K562 (cell line): ENCODE data around the gene TLK2. TPM values are rescaled to one million over a fixed set of nuclear protein-coding genes. Genes with fewer than 3 reads are reported as not detected.
A peak's percentile ranks its signal among the peaks of the same experiment; 100 is the strongest.

Experiments used
- ATAC-seq: fragments of 200-7000 bp; cut with Tn5 transposase; 3 replicates; pipeline ENCODE4 v1.9.1; 2020; ENCODE audit warnings: moderate library complexity
- BruUV-seq: library from RNA; stranded (reverse); fragments of 400-500 nt; replicated peaks from 2 replicates; lab custom pipeline; 2021; lab: Mats Ljungman, UMichigan
- CTCF ChIA-PET: fragments of 300-600 bp; formaldehyde crosslinking; extraction: SDS; loops from one replicate; lab custom pipeline; 2021; ENCODE audit warnings: low intra/inter-chr PET ratio; lab: Yijun Ruan, JAX
- POLR2A ChIA-PET: fragments of 300-600, 350-650 bp; sonication (Branson Sonifier 250); formaldehyde crosslinking; extraction: SDS; loops from one replicate; lab custom pipeline; 2021; ENCODE audit warnings: antibody characterized with exemption, inconsistent platforms; lab: Yijun Ruan, JAX
- DNase-seq, 4 experiments: peaks; one replicate each; pipeline versions ENCODE4 v3.0.0 to v3.0.0-alpha.2; 2011 to 2018; ENCODE audit warnings: low spot score in 3 of 4, mixed read lengths in 3 of 4; ENCODE audit errors: extremely low read depth in 1 of 4
- FAIRE-seq: peaks from 2 replicates; lab custom pipeline; 2011; peaks lifted over from hg19 to GRCh38; lab: Jason Lieb, UNC
- H2AFZ ChIP-seq: 2 replicates; pipeline ENCODE4 v1.6.0; 2011; ENCODE audit warnings: low read depth, low read length, control low read depth, inconsistent platforms
- H3K27ac ChIP-seq: fragments of 200-600 bp; 3 replicates; pipeline ENCODE4 v1.8.0; 2011; ENCODE audit warnings: low read depth, mild to moderate bottlenecking, control low read depth, inconsistent platforms, low read length, moderate library complexity, mixed read lengths; ENCODE audit errors: extremely low read depth
- H3K27me3 ChIP-seq, 2 experiments: fragments of 300-600 bp in 1 of 2; 2 replicates in 1 of 2; 3 replicates in 1 of 2; pipeline versions ENCODE4 v1.6.0 to v1.8.0; 2011; ENCODE audit warnings: inconsistent platforms in 2 of 2, low read length in 2 of 2, mild to moderate bottlenecking in 1 of 2, mixed read lengths in 1 of 2, moderate library complexity in 1 of 2; ENCODE audit not compliant: control insufficient read depth in 2 of 2, insufficient read depth in 2 of 2
- H3K36me3 ChIP-seq: fragments of 300-600 bp; 3 replicates; pipeline ENCODE4 v1.8.0; 2011; ENCODE audit warnings: mild to moderate bottlenecking, low read length, inconsistent platforms; ENCODE audit not compliant: control insufficient read depth, insufficient read depth
- H3K4me1 ChIP-seq, 2 experiments: fragments of 200-600 bp in 1 of 2; replicated peaks in 1 of 2; 2 replicates in 1 of 2; 3 replicates in 1 of 2; pipeline versions ENCODE4 v1.5.1 to v1.8.0; 2011; ENCODE audit warnings: inconsistent platforms in 2 of 2, low read length in 2 of 2, mild to moderate bottlenecking in 1 of 2, mixed read lengths in 1 of 2, moderate library complexity in 1 of 2; ENCODE audit not compliant: control insufficient read depth in 2 of 2, insufficient read depth in 2 of 2
- H3K4me2 ChIP-seq: 2 replicates; pipeline ENCODE4 v1.6.1; 2011; ENCODE audit warnings: low read length, control low read depth, inconsistent platforms, mixed read lengths; ENCODE audit not compliant: insufficient read depth
- H3K4me3 ChIP-seq: fragments of 200-600 bp; sonication (generic), shearing (Covaris generic); 2 replicates; pipeline ENCODE4 v1.5.1; 2016; ENCODE audit warnings: control low read depth, inconsistent platforms
- H3K79me2 ChIP-seq: fragments of 200-600 bp; 3 replicates; pipeline ENCODE4 v1.8.0; 2011; ENCODE audit warnings: low read length, inconsistent platforms; ENCODE audit not compliant: control insufficient read depth, insufficient read depth
- H3K9ac ChIP-seq, 2 experiments: 2 replicates each; pipeline versions ENCODE4 v1.6.0 to v1.6.1; 2011; ENCODE audit warnings: low read depth in 2 of 2, low read length in 2 of 2, control low read depth in 1 of 2, inconsistent platforms in 1 of 2, mild to moderate bottlenecking in 1 of 2, mixed read lengths in 1 of 2; ENCODE audit not compliant: insufficient read depth in 1 of 2
- H3K9me1 ChIP-seq: one replicate; pipeline ENCODE4 v1.6.0; 2011; ENCODE audit warnings: inconsistent platforms, mild to moderate bottlenecking, low read length, moderate library complexity; ENCODE audit not compliant: control insufficient read depth, insufficient read depth
- H3K9me3 ChIP-seq: replicated peaks from 2 replicates; pipeline ENCODE4 v1.5.1; 2011; ENCODE audit warnings: low read depth, low read length, inconsistent platforms; ENCODE audit not compliant: control insufficient read depth, insufficient read depth
- H4K20me1 ChIP-seq: replicated peaks from 2 replicates; pipeline ENCODE4 v1.6.1; 2011; ENCODE audit warnings: low read length, inconsistent platforms, mixed read lengths; ENCODE audit not compliant: control insufficient read depth, insufficient read depth
- BHLHE40 ChIP-seq: IDR thresholded peaks from 2 replicates; pipeline ENCODE4 v1.6.1; 2011; ENCODE audit warnings: low read length, improper control_type of control experiment
- ELF4 ChIP-seq: fragments of 450-650 bp; formaldehyde crosslinking; IDR thresholded peaks from 2 replicates; pipeline ENCODE4 v1.4.0; 2022; ENCODE audit warnings: missing genetic modification characterization
- MEIS2 ChIP-seq: fragments of 450-650 bp; IDR thresholded peaks from 2 replicates; pipeline ENCODE4 v1.6.1; 2014; ENCODE audit warnings: mild to moderate bottlenecking; ENCODE audit not compliant: partially characterized antibody
- NCOA6 ChIP-seq: fragments of 450-650 bp; IDR thresholded peaks from 2 replicates; pipeline ENCODE4 v1.6.1; 2017; ENCODE audit warnings: mild to moderate bottlenecking
- RAD51 ChIP-seq: fragments of 450-650 bp; IDR thresholded peaks from 2 replicates; pipeline ENCODE4 v1.7.1; 2016; ENCODE audit warnings: low read depth, mild to moderate bottlenecking, borderline replicate concordance
- RUNX1 ChIP-seq: sonication (generic); IDR thresholded peaks from 2 replicates; pipeline ENCODE4 v1.6.1; 2016; ENCODE audit warnings: antibody characterized with exemption, low read depth
- SMARCE1 ChIP-seq: fragments of 450-650 bp; IDR thresholded peaks from 2 replicates; pipeline ENCODE4 v1.7.1; 2016; ENCODE audit warnings: mild to moderate bottlenecking
- TCF3 ChIP-seq: sonication (generic); formaldehyde crosslinking; IDR thresholded peaks from 2 replicates; pipeline ENCODE4 v1.4.0; 2020; ENCODE audit warnings: mild to moderate bottlenecking, missing genetic modification reagents
- ZC3H4 ChIP-seq: sonication (generic); formaldehyde crosslinking; IDR thresholded peaks from 2 replicates; pipeline ENCODE4 v1.9.0; 2021; ENCODE audit warnings: missing genetic modification reagents, borderline replicate concordance
- WGBS: fragments of 100-300 bp; shearing (Covaris generic); methylation state at CpG from one replicate; pipeline ENCODE4 v1.1.6; 2016; ENCODE audit warnings: low coverage, mixed read lengths; ENCODE audit not compliant: insufficient coverage; ENCODE audit errors: missing lambda C conversion rate; 5-methylcytosine and 5-hydroxymethylcytosine counted together
- in situ Hi-C: fragments of 300-500 bp; cut with MboI; formaldehyde crosslinking; loops from 4 replicates; pipeline ENCODE4 v1.15.0; 2018; ENCODE audit warnings: inconsistent platforms, mixed read lengths
- intact Hi-C: fragments of 100-400 bp; cut with micrococcal nuclease; formaldehyde crosslinking; loops from 2 replicates; pipeline ENCODE4 v1.14.2; 2022
- polyA plus RNA-seq, 8 experiments: library from polyadenylated mRNA; depleted of rRNA in 4 of 8; stranded (reverse) in 5 of 8; unstranded in 3 of 8; fragments of >200 nt; fragmentation: Nextera tagmentation in 2 of 8; fragmentation: Illumina TruSeq in 1 of 8; extraction: Ambion mirVana in 2 of 8; extraction: Trizol in 1 of 8; gene quantifications; 2 replicates each; pipeline versions ENCODE4 v1.2.1 to v1.2.3, GENCODE V29; 2011 to 2014; ENCODE audit warnings: inconsistent platforms in 1 of 8, missing spikeins in 1 of 8
- total RNA-seq, 7 experiments: library from RNA; depleted of rRNA in 6 of 7; stranded (reverse); fragments of >200 nt in 6 of 7; fragmentation: Illumina TruSeq in 2 of 7; extraction: Trizol in 2 of 7; gene quantifications; 2 replicates each; pipeline versions ENCODE4 v1.2.1 to v1.2.3, GENCODE V29; 2011 to 2021; ENCODE audit warnings: low replicate concordance in 1 of 7
- TF ChIP-seq, protein P1 (sequence below): sonication (generic); formaldehyde crosslinking; IDR thresholded peaks from 2 replicates; pipeline ENCODE4 v1.8.1; 2023; ENCODE audit warnings: missing genetic modification reagents, mild to moderate bottlenecking, borderline replicate concordance

TLK2 gene
- total and polyA plus RNA-seq, 9 of the 15 experiments (the other 6 are each of a cell fraction or from before 2014, with no cell fraction given): 10.1 to 51.9 (median 32.4) TPM

DNA sequence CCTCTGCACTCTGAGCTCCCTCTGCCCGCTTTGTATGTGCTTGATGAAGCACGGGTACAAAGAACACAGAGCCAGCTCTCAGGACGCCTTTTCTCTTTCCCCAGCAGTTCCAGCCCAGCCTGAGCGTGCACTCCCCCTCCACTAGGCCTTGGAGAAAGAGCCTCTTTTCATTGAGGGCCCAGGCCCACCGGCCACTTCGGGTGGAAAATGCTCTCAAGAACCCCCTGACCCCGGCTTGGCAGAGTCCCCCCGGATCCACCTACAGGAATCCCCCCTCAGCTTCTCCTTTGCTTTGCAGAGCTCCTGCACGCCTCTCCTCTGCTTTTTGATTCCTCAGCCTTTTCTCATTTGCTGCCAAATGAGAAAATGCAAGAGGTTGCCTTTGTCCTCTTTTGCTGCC, 179.1 kb downstream of the TLK2 start:
- Histone ChIP-seq H3K9ac (no peak overlapping the region), H3K36me3 (no peaks in the 10 kb centered on the region), H4K20me1 (0 out of 2 replicates have a peak, but pooled peaks cover 5% of the 10 kb centered on the region), H2AFZ (no peak overlapping the region), H3K27ac (no peak overlapping the region), H3K4me2 (no peak overlapping the region), H3K4me1 (peaks cover 13 to 18% of the 10 kb centered on the region in 2 experiments), H3K9me1 (no peaks in the 10 kb centered on the region), H3K27me3 (peaks cover 0 to 10% of the 10 kb centered on the region in 2 experiments; a peak in 1 of 5 replicates), H3K9me3 (no peaks in the 10 kb centered on the region), H3K79me2 (no peaks in the 10 kb centered on the region), H3K4me3 (no peak overlapping the region)
- no TSS peak for BruUV-seq
- no peak for FAIRE-seq
- 17% methylated on average over 5 of the region's 9 CpGs for WGBS
- intact Hi-C loops (no loop called here), in situ Hi-C loops (no loop called here)
- TF ChIP-seq SMARCE1 (no peak), ELF4 (CRISPR knock-in tag) (no peak), NCOA6 (no peak)
- DNase-seq: no peak
- POLR2A ChIA-PET: no interaction called here
- CTCF ChIA-PET: no interaction called here
- no peak for ATAC-seq

DNA sequence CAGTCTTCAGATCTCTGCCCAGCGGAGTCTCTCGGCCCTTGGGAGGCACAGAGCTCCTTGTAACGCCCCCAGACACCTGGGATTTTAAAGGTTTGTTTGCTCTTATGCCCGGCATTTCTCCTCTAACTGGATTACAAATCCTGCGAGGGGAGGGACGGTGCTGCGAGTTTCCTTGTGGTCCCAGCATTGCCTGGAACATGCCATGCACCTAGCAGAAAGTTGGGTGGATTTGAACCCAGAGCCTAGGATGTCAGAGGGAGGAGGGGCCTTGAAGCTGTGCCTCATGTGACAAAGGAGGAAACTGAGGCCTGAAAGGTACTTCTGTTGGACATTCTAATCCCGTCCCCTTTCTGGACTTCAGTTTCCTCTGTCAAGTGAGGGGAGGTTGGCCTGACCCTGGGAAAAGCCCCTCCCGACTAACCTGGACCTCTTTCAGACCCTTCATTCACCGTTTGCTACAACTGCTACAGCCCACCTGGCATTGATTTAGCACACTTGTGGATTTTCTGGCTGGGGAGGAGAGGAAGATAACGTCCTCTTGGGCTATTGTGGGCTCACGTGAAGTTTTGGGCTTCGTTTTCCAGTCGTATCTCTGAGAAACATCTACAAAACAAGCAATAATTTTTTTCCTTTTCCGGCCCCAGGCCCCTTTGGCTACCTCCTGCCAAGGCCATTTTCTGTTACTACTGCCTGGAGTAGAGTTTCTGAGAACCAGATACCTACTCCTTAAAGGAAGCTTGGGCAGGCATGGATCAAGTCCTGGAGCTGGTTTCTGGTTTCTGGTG, 179.7 kb downstream of the TLK2 start:
- intact Hi-C loops (no loop called here), in situ Hi-C loops (no loop called here)
- ChIA-PET POLR2A (no interaction called here), CTCF (no interaction called here)
- H3K9ac ChIP-seq: no peak overlapping the region
- H2AFZ ChIP-seq: no peak overlapping the region
- no peaks in the 10 kb centered on the region for H3K9me1 ChIP-seq
- ATAC-seq (no peak), FAIRE-seq (no peak), DNase-seq (no peak)
- TF ChIP-seq BHLHE40: 0 out of 2 replicates have a peak, but pooled peaks have one; percentile 29
- no peak for TF ChIP-seq ZC3H4 (CRISPR knock-in tag)
- TF ChIP-seq, protein P1, sequence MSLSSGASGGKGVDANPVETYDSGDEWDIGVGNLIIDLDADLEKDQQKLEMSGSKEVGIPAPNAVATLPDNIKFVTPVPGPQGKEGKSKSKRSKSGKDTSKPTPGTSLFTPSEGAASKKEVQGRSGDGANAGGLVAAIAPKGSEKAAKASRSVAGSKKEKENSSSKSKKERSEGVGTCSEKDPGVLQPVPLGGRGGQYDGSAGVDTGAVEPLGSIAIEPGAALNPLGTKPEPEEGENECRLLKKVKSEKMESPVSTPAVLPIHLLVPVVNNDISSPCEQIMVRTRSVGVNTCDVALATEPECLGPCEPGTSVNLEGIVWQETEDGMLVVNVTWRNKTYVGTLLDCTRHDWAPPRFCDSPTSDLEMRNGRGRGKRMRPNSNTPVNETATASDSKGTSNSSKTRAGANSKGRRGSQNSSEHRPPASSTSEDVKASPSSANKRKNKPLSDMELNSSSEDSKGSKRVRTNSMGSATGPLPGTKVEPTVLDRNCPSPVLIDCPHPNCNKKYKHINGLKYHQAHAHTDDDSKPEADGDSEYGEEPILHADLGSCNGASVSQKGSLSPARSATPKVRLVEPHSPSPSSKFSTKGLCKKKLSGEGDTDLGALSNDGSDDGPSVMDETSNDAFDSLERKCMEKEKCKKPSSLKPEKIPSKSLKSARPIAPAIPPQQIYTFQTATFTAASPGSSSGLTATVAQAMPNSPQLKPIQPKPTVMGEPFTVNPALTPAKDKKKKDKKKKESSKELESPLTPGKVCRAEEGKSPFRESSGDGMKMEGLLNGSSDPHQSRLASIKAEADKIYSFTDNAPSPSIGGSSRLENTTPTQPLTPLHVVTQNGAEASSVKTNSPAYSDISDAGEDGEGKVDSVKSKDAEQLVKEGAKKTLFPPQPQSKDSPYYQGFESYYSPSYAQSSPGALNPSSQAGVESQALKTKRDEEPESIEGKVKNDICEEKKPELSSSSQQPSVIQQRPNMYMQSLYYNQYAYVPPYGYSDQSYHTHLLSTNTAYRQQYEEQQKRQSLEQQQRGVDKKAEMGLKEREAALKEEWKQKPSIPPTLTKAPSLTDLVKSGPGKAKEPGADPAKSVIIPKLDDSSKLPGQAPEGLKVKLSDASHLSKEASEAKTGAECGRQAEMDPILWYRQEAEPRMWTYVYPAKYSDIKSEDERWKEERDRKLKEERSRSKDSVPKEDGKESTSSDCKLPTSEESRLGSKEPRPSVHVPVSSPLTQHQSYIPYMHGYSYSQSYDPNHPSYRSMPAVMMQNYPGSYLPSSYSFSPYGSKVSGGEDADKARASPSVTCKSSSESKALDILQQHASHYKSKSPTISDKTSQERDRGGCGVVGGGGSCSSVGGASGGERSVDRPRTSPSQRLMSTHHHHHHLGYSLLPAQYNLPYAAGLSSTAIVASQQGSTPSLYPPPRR (CRISPR knock-in tag): no peak
- TF ChIP-seq MEIS2: no peak
- TF ChIP-seq RUNX1: no peak
- TF ChIP-seq TCF3: no peak
- TF ChIP-seq RAD51: no peak
- WGBS: 9% methylated on average over 14 of the region's 15 CpGs
- peaks cover 0 to 10% of the 10 kb centered on the region in 2 experiments; a peak in 2 of 5 replicates for H3K27me3 ChIP-seq
- H3K9me3 ChIP-seq: no peaks in the 10 kb centered on the region
- H3K4me3 ChIP-seq: no peak overlapping the region
- peaks cover 7 to 12% of the 10 kb centered on the region in 2 experiments; a peak in 4 of 5 replicates for H3K4me1 ChIP-seq
- 0 out of 2 replicates have a peak, but pooled peaks cover 4% of the 10 kb centered on the region for H4K20me1 ChIP-seq
- H3K36me3 ChIP-seq: no peaks in the 10 kb centered on the region
- no peak overlapping the region for H3K4me2 ChIP-seq
- H3K79me2 ChIP-seq: no peaks in the 10 kb centered on the region
- no TSS peak for BruUV-seq
- H3K27ac ChIP-seq: no peak overlapping the region
